ENCODE results near the gene SETD6. TPM values are rescaled to one million over a fixed set of nuclear protein-coding genes. Genes with fewer than 3 reads are reported as not detected.

Gene SETD6
- total RNA-seq, 1 donor from 2014 or later = 79.1 TPM

DNA sequence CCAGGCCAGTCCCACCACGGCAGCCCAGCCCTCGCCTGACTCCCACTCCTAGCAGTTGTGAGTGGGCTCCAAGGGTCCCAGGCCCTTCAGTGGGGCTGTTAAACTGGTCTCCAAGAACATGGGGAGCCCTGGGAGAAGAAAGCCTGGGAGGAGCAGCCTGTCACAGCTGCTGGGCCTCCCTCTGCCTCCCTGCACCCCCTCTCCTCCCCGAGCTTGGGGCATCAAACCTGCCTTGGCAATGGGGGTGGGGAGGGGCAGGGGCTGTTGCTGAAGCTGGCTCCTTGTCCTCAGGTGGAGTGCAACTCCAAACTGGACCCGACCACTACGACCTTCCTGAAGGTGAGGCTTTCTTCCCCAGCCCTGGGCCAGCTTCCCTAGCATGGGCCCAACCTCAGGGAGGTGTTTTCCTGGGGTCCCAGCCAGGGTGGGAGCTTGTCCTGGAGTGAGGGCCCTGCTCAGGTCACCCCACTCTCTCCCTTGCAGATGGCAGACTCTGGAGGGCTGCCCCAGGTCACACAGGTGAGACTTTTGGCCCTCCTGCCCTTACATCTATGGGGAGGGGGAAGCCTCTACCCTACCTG lies 6.6 kb upstream of the SETD6 start:
- H3K9me3 ChIP-seq = no peaks in the 10 kb centered on the region
- no peak overlapping the region for H3K27ac ChIP-seq
- H3K4me3 ChIP-seq = no peak overlapping the region
- TF ChIP-seq, protein P1, sequence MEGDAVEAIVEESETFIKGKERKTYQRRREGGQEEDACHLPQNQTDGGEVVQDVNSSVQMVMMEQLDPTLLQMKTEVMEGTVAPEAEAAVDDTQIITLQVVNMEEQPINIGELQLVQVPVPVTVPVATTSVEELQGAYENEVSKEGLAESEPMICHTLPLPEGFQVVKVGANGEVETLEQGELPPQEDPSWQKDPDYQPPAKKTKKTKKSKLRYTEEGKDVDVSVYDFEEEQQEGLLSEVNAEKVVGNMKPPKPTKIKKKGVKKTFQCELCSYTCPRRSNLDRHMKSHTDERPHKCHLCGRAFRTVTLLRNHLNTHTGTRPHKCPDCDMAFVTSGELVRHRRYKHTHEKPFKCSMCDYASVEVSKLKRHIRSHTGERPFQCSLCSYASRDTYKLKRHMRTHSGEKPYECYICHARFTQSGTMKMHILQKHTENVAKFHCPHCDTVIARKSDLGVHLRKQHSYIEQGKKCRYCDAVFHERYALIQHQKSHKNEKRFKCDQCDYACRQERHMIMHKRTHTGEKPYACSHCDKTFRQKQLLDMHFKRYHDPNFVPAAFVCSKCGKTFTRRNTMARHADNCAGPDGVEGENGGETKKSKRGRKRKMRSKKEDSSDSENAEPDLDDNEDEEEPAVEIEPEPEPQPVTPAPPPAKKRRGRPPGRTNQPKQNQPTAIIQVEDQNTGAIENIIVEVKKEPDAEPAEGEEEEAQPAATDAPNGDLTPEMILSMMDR (IDR thresholded peaks at IDR 0.05) = no peak
- no peak for TF ChIP-seq POLR2A (IDR thresholded peaks at IDR 0.05)
- no peak for TF ChIP-seq POLR2AphosphoS5 (IDR thresholded peaks at IDR 0.05; ENCODE audit: insufficient read depth in 1 of 2, low read depth in 1 of 2)
- intact Hi-C loops (cut with DNase I) = no loop called here
- DNase-seq (ENCODE audit: extremely low spot score in 2 of 2) = no peak
- peaks cover 0 to 3% of the 10 kb centered on the region in 2 donors for H3K36me3 ChIP-seq
- no peaks in the 10 kb centered on the region for H3K27me3 ChIP-seq
- H3K4me1 ChIP-seq = no peaks in the 10 kb centered on the region

DNA sequence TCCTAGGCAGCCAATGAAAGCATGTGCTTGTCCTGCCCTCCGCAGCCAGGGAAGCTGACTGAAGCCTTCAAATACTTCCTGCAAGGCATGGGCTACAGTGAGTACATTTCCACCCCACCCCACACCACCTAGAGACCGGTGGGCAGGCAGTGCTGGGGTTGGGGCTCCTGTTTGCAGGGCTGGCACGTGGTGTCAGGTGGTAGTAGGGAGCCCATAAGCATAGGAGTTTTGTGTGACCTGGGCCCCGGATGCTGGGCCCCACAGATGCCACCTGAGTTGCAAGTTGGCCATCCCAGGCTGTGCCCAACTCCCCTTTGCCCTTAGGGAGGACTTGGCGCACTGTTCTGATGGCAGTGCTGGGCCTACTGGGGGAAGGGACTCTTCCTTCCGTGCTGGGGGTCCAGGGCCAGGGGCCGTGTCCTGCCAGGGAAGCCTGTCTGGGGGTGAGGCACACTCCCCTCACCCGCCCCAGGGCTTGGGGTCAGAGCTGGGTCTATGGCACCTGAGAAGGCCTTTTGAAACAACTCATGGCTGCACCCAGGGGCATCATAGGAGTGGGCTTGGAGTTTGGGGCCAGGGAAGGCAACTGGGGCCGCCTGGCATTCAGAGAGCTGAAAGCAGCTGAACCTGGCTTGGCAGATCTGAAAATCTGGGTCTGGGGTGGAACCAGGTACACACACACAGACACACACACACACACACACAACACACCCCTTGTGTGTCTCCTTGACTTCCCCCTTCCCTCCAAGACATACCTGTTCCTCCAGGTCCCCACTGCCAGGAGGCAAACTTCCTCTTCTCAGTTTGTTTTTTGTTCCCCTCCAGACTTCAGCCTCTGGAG lies 5.8 kb upstream of the SETD6 start:
- DNase-seq (ENCODE audit: extremely low spot score in 2 of 2) = no peak
- no peaks in the 10 kb centered on the region for H3K9me3 ChIP-seq
- H3K4me3 ChIP-seq = no peak overlapping the region
- no peaks in the 10 kb centered on the region for H3K36me3 ChIP-seq
- TF ChIP-seq POLR2A (IDR thresholded peaks at IDR 0.05) (no peak), POLR2AphosphoS5 (IDR thresholded peaks at IDR 0.05; ENCODE audit: insufficient read depth in 1 of 2, low read depth in 1 of 2) (no peak)
- TF ChIP-seq, protein P1 (IDR thresholded peaks at IDR 0.05) = no peak
- peaks cover 4% of the 10 kb centered on the region for H3K4me1 ChIP-seq
- no peaks in the 10 kb centered on the region for H3K27me3 ChIP-seq
- intact Hi-C loops (cut with DNase I) = loop anchor here (10.0 kb wide), 2 partner anchors 125 to 225 kb away; partner anchors contain the start of gene GOT2
- H3K27ac ChIP-seq = no peak overlapping the region

DNA sequence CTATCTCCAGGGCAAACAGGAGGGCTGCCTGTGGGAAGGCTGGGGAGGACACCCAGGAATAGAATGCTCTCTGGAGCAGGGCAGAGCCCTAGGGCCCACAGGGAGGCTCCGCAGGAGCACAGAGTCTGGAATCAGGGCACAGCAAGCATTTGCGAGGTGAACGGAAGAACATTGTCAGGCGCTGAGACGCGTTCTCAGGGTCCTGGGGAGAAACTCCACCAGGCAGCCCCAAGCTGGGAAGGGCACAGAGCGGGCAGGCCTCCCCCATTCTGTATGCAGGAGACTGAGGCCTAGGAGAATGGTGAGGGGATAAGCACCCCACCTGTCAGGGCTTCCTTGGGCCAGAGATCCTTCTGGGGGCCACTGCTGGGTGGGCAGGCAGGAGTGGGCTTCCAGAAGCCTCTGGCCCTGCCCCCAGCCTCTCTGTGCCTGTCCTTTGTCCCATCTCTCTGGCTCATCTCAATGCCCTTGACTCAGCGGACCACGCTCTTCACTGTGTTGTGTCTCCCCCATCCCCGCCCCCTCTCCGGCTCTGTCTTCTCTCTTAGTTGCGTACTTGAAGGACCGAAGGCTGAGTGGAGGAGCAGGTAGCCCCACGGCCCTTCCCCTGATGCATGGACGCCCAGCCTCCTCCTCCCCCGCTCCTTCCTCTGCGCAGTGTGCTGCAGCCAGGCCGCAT lies 5.1 kb upstream of the SETD6 start:
- no peak for TF ChIP-seq POLR2A (IDR thresholded peaks at IDR 0.05)
- intact Hi-C loops (cut with DNase I) = loop anchor here (10.0 kb wide), 2 partner anchors 125 to 225 kb away; partner anchors contain the start of gene GOT2
- Histone ChIP-seq H3K4me1 (peaks cover 12% of the 10 kb centered on the region), H3K27me3 (no peaks in the 10 kb centered on the region), H3K36me3 (no peaks in the 10 kb centered on the region), H3K9me3 (no peaks in the 10 kb centered on the region), H3K27ac (no peak overlapping the region), H3K4me3 (no peak overlapping the region)
- no peak for DNase-seq (ENCODE audit: extremely low spot score in 2 of 2)

DNA sequence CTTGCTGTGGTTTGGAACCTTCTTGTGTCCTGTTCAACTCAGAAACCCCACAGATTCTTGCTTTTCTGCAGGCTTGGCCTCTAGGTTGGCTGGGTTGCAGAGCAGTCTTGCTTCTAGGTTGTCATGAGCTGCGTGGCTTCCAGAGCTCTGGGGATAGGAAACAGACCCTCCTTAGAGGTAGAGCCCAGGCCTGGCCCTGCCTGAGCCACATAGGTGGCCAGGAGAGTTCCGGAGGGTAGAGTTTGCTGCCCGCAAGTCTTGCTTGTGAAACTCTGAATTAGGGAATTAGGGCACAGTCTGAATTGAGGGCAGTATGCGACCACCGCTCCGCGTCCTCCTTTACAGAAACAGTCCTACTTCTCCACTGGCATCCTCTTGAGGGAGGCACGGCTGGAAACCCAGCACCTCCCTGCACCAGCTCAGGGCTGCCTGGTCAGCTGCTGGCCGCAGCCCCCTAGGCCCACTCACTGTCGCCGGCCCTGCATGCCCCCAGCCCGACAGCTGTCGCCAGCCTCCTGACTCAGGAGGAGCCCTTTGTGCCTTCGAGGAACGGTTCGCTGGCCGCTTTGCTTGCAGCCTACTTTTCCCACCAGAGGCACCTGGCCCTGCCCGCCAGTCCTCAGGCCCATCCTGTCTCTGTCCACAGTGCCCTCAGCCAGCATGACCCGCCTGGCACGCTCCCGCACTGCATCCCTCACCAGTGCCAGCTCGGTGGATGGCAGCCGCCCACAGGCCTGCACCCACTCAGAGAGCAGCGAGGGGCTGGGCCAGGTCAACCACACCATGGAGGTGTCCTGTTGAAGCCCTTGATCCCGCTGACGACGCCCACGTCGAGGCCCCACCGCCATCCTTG lies 4.3 kb upstream of the SETD6 start:
- Histone ChIP-seq H3K27me3 (no peaks in the 10 kb centered on the region), H3K4me3 (no peak overlapping the region), H3K4me1 (peaks cover 12% of the 10 kb centered on the region), H3K27ac (no peak overlapping the region), H3K9me3 (no peaks in the 10 kb centered on the region), H3K36me3 (no peaks in the 10 kb centered on the region)
- DNase-seq (ENCODE audit: extremely low spot score in 2 of 2) = no peak
- TF ChIP-seq POLR2AphosphoS5 (IDR thresholded peaks at IDR 0.05; ENCODE audit: insufficient read depth in 1 of 2, low read depth in 1 of 2) = no peak
- TF ChIP-seq POLR2A (IDR thresholded peaks at IDR 0.05) = no peak
- TF ChIP-seq, protein P1 (IDR thresholded peaks at IDR 0.05) = no peak
- intact Hi-C loops (cut with DNase I) = loop anchor here (10.0 kb wide), 2 partner anchors 124 to 224 kb away; partner anchors contain the start of gene GOT2
